Coronary artery (tissue), 2 donors: ENCODE results near the gene SHLD1.

Source experiments
- DNase-seq: peaks from one replicate; pipeline ENCODE4 v3.0.0-alpha.2; 2017; ENCODE audit warnings: low spot score
- H3K27ac ChIP-seq, 2 donors: fragments of 200-600 bp; sonication (generic); one replicate each; pipeline ENCODE4 v1.5.1; 2016 to 2019
- H3K4me3 ChIP-seq: fragments of 200-600 bp; sonication (generic); 2 replicates; pipeline ENCODE4 v1.5.1; 2016; ENCODE audit warnings: mild to moderate bottlenecking, moderate library complexity
- CTCF ChIP-seq: fragments of 200-600 bp; sonication (generic); IDR thresholded peaks from one replicate; pipeline ENCODE4 v1.5.1; 2019; ENCODE audit warnings: antibody characterized with exemption

SHLD1 gene

GRCh38 chr20:5821627-5822215 lies 71.5 kb downstream of the SHLD1 start:
- no peak overlapping the region for H3K27ac ChIP-seq
- no peak for TF ChIP-seq CTCF
- DNase-seq = no peak

GRCh38 chr20:5822569-5822968 lies 72.4 kb downstream of the SHLD1 start:
- Histone ChIP-seq H3K4me3 (no peak overlapping the region), H3K27ac (no peak overlapping the region)
- TF ChIP-seq CTCF = no peak
- no peak for DNase-seq

More at GRCh38 chr20:5821627-5822215, 71.5 kb downstream of the SHLD1 start:
- no peak overlapping the region for H3K4me3 ChIP-seq

GRCh38 chr20:5825130-5825719 lies 75.0 kb downstream of the SHLD1 start:
- no peak for DNase-seq
- H3K4me3 ChIP-seq = no peak overlapping the region
- H3K27ac ChIP-seq = no peak overlapping the region
- no peak for TF ChIP-seq CTCF

- no peak for TF ChIP-seq CTCF
- Histone ChIP-seq H3K27ac (no peak overlapping the region), H3K4me3 (no peak overlapping the region)
- no peak for DNase-seq
Measured at GRCh38 chr20:5827098-5827853, 77.1 kb downstream of the SHLD1 start.

DNA sequence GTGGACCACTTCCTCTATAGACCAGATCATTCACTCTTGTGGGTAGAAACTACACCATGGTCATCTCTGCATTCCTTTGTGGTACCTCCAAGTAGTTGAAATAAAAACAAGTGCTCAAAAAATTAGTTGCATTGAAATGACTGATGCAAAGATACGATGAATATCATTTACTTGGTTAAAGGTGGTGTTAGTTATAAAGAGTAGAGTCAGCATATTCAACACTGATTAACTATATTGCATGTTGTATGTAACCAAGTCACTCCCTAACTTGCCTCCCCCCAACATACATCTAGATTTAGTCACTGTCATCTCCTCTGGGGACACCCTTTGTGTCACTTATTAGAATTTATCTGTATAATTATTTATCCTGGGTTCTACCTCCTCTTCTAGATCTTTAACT lies 77.7 kb downstream of the SHLD1 start:
- DNase-seq = no peak
- TF ChIP-seq CTCF = no peak
- Histone ChIP-seq H3K4me3 (no peak overlapping the region), H3K27ac (no peak overlapping the region)

DNA sequence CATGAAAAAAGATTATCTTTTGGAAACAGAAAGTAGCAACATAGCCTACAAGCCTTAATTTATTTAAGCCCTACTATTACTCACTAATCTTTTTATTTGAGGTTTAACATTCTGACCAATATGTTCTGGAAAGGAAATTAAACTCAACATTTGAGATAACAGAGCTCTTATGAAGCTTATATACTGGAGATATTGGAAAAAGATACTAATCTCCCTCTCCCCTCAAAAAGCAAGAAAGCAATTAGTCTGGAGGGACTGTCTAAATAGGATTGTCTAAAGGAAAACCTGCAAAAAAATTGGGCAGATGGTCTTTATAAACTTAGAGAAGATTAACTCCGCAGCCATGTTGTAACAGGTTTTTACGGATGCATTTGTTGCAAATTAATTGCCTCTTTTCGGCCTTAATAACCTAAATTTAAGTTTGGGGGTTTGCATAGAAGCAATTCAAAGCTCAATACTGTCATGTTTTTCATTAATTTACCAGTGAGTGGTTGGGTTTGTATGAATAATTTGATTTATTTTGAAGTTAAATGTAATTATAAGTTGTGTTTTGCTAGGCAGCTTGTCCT lies 79.1 kb downstream of the SHLD1 start:
- no peak for TF ChIP-seq CTCF

More for the DNA sequence above, 79.1 kb downstream of the SHLD1 start:
- Histone ChIP-seq H3K4me3 (no peak overlapping the region), H3K27ac (no peak overlapping the region)
- no peak for DNase-seq
